HG03025 (cell line): ENCODE measurements around the gene ELL3.
"Not testable (repeated sequence)": the region's sequence is repeated elsewhere in the genome, so short reads cannot be mapped to it uniquely, and the experiment has no call there.

Experiments
- ATAC-seq: cut with Tn5 transposase; IDR thresholded peaks from one replicate; pipeline ENCODE4 v1.9.1; 2021; ENCODE audit warnings: mild to moderate bottlenecking, moderate library complexity; ENCODE audit not compliant: unreplicated experiment, low FRiP score

ELL3 gene

GRCh38 chr15:43792761-43793476, 16.2 kb upstream of the ELL3 start:
- no peak for ATAC-seq

- peak; percentile 85 for ATAC-seq
These were observed 15.4 kb upstream of the ELL3 start, which contains the start of gene SERF2 for GRCh38 chr15:43791993-43792760. Gene SERF2 (plus strand): TSS chr15:43792320. CDS start chr15:43792377, 57 bp downstream.

- no peak for ATAC-seq
These were observed 12.6 kb upstream of the ELL3 start for GRCh38 chr15:43789409-43789808.

GRCh38 chr15:43779016-43779415, 2.2 kb upstream of the ELL3 start:
- ATAC-seq = no peak

GRCh38 chr15:43777267-43777914, 625 bp upstream of the ELL3 start:
- ATAC-seq = peak; percentile 54

GRCh38 chr15:43776101-43776717, 557 bp downstream of the ELL3 start:
- ATAC-seq = peak; percentile 55

GRCh38 chr15:43775411-43775965, 1.3 kb downstream of the ELL3 start:
- ATAC-seq = no peak

- ATAC-seq = no peak
These were observed 2.7 kb downstream of the ELL3 start for GRCh38 chr15:43774062-43774461.

GRCh38 chr15:43772624-43773023, 4.1 kb downstream of the ELL3 start:
- no peak for ATAC-seq

GRCh38 chr15:43771816-43772215, 5.0 kb downstream of the ELL3 start:
- ATAC-seq = no peak

GRCh38 chr15:43769584-43770228, 7.1 kb downstream of the ELL3 start:
- ATAC-seq = no peak

- no peak for ATAC-seq
These were observed 12.8 kb downstream of the ELL3 start for GRCh38 chr15:43763819-43764446.

- ATAC-seq = no peak
These were observed 13.9 kb downstream of the ELL3 start for GRCh38 chr15:43762824-43763223.

- no peak for ATAC-seq
These were observed 24.9 kb downstream of the ELL3 start for GRCh38 chr15:43751885-43752284.

- no peak for ATAC-seq
These were observed 26.9 kb downstream of the ELL3 start for GRCh38 chr15:43749690-43750345.

GRCh38 chr15:43748376-43748775, 28.4 kb downstream of the ELL3 start:
- ATAC-seq = no peak

GRCh38 chr15:43746903-43747309, 29.9 kb downstream of the ELL3 start:
- not testable (repeated sequence) for ATAC-seq

GRCh38 chr15:43746245-43746902, 30.4 kb downstream of the ELL3 start, which contains the start of gene PDIA3:
Gene PDIA3 (plus strand): TSS chr15:43746438. CDS start chr15:43746540, 102 bp downstream.
- peak; percentile 61 for ATAC-seq
